Measurements from ENCODE around the gene PSMB3.
A peak's percentile ranks its signal among the peaks of the same experiment; 100 is the strongest.

PSMB3 gene

GRCh38 chr17:38796451-38797157 is 44.1 kb downstream of the PSMB3 start:
- no peak for DNase-seq (ENCODE audit: low read depth in 2 of 2)

DNA sequence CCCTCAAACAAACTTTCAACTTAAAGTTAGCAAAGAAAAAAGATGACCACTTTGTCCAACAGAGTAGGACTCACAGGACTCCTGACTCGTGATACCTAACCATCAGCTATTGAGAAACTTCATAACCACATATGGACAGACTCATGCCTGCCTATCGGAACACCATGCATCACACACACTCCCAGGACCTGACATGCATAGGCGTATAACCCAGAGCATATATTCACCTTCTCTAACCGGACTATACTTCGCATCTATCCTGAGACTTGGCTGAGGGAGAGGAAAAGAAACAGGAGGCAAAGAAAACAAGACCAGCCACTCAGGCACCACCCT is 44.6 kb downstream of the PSMB3 start:
- no peak for DNase-seq (ENCODE audit: low read depth in 2 of 2)

- no peak for DNase-seq (ENCODE audit: low read depth in 2 of 2)
Measured at GRCh38 chr17:38797828-38798227, 45.3 kb downstream of the PSMB3 start.

DNA sequence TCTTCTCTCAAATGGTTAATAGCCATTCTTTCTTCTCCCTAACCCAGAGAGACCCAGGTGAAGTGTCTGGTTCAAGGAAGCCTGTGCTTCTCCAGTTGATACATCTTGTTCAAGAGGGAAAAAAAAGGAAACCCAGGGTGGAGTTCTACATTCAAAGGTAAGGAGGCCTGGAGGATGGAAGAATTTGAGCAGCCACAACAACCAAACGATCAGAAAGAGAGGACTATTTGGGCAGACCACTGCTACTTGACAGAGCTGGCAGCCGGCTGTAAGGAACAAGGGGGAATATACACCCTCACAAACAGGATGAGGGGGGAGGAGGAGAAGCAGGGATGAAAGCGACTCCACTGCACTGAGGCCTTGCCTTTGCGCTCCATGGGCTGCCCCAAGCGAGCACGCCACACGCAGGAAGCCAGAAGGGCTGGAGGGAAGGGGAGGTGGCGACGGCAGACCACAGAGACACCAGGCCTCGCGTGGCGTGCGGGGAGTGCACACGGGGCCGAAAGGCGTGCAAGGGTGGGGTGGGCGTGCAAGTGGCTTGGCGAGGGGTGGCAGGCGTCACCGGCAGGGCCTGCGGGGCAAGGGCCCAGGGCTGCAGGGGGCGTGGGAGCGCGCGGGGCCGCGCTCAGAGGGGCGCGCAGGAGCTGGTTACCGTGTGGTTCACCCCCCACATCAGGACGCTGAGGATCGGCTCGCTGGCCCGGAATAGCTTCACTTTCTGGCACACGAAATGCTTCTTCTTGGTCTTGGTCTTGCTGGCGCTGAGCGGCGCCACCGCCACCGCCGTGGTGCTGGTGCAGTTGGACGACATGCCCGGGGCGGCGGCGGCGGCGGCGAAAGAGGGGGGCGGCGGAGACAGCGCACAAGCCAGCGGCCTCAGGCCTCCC is 46.3 kb downstream of the PSMB3 start:
- DNase-seq (ENCODE audit: low read depth in 2 of 2) = peak; percentile 21 to 29

DNA sequence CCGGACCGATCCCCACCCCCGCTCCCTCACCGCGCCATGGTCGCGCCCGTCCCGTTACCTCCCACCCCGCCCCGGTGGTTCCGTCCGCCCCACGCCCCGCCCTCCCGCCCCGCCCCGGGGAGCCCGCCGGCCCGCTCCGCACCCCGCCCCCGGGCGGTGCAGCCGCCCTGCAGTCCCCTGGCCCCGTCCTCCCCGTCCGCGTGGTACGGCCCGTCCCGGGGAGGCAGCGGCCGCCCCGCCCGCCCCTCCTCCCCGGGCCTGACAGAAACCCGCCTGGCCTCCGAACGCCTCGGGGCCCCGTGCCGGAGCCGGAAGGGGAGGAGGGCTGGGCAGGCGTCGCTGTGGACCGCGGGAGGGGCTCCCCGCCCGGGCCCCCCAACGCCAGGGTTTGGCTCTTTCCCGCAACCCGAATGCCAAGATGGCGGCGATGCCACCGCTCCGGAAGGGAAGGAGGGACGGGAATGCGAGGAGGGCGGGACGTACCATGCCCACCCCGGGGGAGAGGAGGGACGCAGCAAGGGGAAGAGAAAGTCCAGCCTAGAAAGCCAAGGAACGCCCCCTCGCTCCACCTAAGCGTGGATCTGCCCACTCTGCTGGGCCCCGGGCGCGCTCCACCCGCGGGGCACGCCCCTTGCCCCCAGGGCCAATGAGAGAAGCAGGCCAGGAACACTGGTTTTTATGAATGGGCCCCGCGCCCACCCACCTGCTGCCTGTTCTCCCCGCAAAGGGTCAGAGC is 47.1 kb downstream of the PSMB3 start, which contains the start of gene PIP4K2B:
TSS of gene PIP4K2B (minus strand) at position 56 of the 736 bp plus-strand sequence. CDS start 132 bp downstream, outside the sequence.
- peak; percentile 71 to 85 for DNase-seq (ENCODE audit: low read depth in 2 of 2)

DNA sequence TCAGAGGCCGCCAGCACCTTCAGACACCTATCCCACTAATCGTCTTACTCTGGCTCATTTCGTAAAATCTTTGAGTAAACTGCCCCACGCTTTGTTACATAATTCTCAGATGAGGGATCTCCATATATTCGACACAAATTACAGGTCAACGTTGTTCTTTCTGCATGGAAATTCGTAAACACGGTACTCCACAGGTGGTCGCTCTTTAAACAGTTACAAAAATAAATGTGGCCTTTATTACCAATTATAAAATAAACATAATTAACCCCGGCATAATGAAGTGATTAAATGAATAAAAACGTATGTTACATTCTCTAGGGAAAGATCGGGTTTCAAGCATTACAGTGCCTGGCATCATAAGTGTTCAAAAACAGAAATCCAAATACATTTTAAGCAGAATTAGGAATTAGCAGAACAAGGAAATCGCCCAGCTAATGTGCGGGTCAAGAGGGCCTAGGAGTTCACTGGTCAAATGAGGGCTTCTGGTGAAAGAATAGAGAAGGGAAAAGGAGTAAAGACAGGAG is 47.8 kb downstream of the PSMB3 start:
- DNase-seq (ENCODE audit: low read depth in 2 of 2) = no peak

- DNase-seq (ENCODE audit: low read depth in 2 of 2) = no peak
Measured at GRCh38 chr17:38809828-38810227, 57.3 kb downstream of the PSMB3 start.
